GM12878 (cell line): Measurements from ENCODE around the gene CLNK. TPM values are rescaled to one million over a fixed set of nuclear protein-coding genes. Genes with fewer than 3 reads are reported as not detected.

Experiments used
- CBX3 ChIP-seq: fragments of 200-600 bp; sonication (generic); IDR thresholded peaks from 2 replicates; pipeline ENCODE4 v1.6.1; 2016; ENCODE audit warnings: low read depth, borderline replicate concordance
- GATAD2B ChIP-seq: fragments of 450-650 bp; conservative IDR thresholded peaks from 2 replicates; pipeline ENCODE4 v1.6.1; 2017; ENCODE audit warnings: low read depth, mild to moderate bottlenecking, moderate library complexity
- POLR2AphosphoS5 ChIP-seq: IDR thresholded peaks from 2 replicates; pipeline ENCODE4 v1.6.1; 2011; ENCODE audit warnings: mild to moderate bottlenecking, low read length, inconsistent platforms
- RB1 ChIP-seq: fragments of 450-650 bp; formaldehyde crosslinking; IDR thresholded peaks from 2 replicates; pipeline ENCODE4 v1.6.1; 2017; ENCODE audit warnings: mild to moderate bottlenecking, borderline replicate concordance
- SUPT20H ChIP-seq: IDR thresholded peaks from 2 replicates; pipeline ENCODE4 v1.6.1; 2011; ENCODE audit warnings: low read depth, mild to moderate bottlenecking, low read length, moderate library complexity, borderline replicate concordance; ENCODE audit not compliant: control insufficient read depth
- SUZ12 ChIP-seq: fragments of 200-600 bp; sonication (generic); IDR thresholded peaks from one replicate; pipeline ENCODE4 v1.6.1; 2018; ENCODE audit warnings: antibody characterized with exemption, mild to moderate bottlenecking; ENCODE audit not compliant: unreplicated experiment
- ZNF217 ChIP-seq: fragments of 450-650 bp; IDR thresholded peaks from 2 replicates; pipeline ENCODE4 v1.6.1; 2017; ENCODE audit warnings: antibody characterized with exemption, mild to moderate bottlenecking
- ZNF687 ChIP-seq: fragments of 450-650 bp; IDR thresholded peaks from 2 replicates; pipeline ENCODE4 v1.6.1; 2017; ENCODE audit warnings: mild to moderate bottlenecking, moderate library complexity
- polyA plus RNA-seq, 11 experiments: library from polyadenylated mRNA; depleted of rRNA in 4 of 11; unstranded in 6 of 11; stranded (reverse) in 5 of 11; fragments of >200 nt; fragmentation: Nextera tagmentation in 4 of 11; fragmentation: Illumina TruSeq in 1 of 11; extraction: Ambion mirVana in 4 of 11; extraction: Trizol in 1 of 11; gene quantifications; 1 replicate in 1 of 11; 2 replicates in 10 of 11; pipeline versions ENCODE4 v1.2.1 to v1.2.3, GENCODE V29; 2011 to 2016; ENCODE audit warnings: inconsistent platforms in 2 of 11, missing spikeins in 2 of 11, low read depth in 1 of 11
- total RNA-seq, 4 experiments: library from RNA; depleted of rRNA in 3 of 4; stranded (reverse); fragments of >200 nt in 3 of 4; fragmentation: Illumina TruSeq in 1 of 4; extraction: Trizol in 1 of 4; gene quantifications; 2 replicates each; pipeline versions ENCODE4 v1.2.1 to v1.2.3, GENCODE V29; 2013 to 2021
- TF ChIP-seq, protein P1 (sequence below): IDR thresholded peaks from 2 replicates; pipeline ENCODE4 v1.6.1; 2011; ENCODE audit warnings: borderline replicate concordance, low read depth, mild to moderate bottlenecking, moderate library complexity, mixed read lengths, low read length; ENCODE audit not compliant: insufficient read depth; ENCODE audit errors: extremely low read length

CLNK gene
- total and polyA plus RNA-seq, 10 of the 15 experiments (the other 5 are each of a cell fraction or from before 2014, with no cell fraction given): 2.1 to 14.3 (median 2.7) TPM

- no peak for TF ChIP-seq ZNF687
- no peak for TF ChIP-seq SUZ12
- no peak for TF ChIP-seq GATAD2B
- no peak for TF ChIP-seq ZNF217
- no peak for TF ChIP-seq POLR2AphosphoS5
- TF ChIP-seq, protein P1, sequence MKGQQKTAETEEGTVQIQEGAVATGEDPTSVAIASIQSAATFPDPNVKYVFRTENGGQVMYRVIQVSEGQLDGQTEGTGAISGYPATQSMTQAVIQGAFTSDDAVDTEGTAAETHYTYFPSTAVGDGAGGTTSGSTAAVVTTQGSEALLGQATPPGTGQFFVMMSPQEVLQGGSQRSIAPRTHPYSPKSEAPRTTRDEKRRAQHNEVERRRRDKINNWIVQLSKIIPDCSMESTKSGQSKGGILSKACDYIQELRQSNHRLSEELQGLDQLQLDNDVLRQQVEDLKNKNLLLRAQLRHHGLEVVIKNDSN: no peak
- TF ChIP-seq SUPT20H: no peak
- no peak for TF ChIP-seq CBX3
- TF ChIP-seq RB1: no peak
- TF ChIP-seq, all 136 proteins: peak for 0
These were observed 221.7 kb downstream of the CLNK start (continued) for GRCh38 chr4:10462876-10463275.
